ENCODE data around the gene ZNF326. TPM values are rescaled to one million over a fixed set of nuclear protein-coding genes. Genes with fewer than 3 reads are reported as not detected.

The ZNF326 gene
- 5.6 and 6.6 TPM in 2 replicates for total RNA-seq (2014; rRNA removed; shearing (Covaris generic))
- polyA plus RNA-seq (2014; cell fraction: nucleus; rRNA removed), result 13.0 and 17.5 TPM in 2 replicates

- DNase-seq (ENCODE audit: extremely low read depth, low read depth), result peak; percentile 86
These were observed at the start of gene ZNF326 for GRCh38 chr1:89994805-89995597. TSS of gene ZNF326 (plus strand) at chr1:89995110. CDS start at chr1:89995258, 148 bp downstream.

GRCh38 chr1:89945852-89946476 lies 48.9 kb upstream of the ZNF326 start:
- no peak for DNase-seq (ENCODE audit: extremely low read depth, low read depth)

GRCh38 chr1:89946532-89946931 lies 48.4 kb upstream of the ZNF326 start:
- DNase-seq (ENCODE audit: extremely low read depth, low read depth), result no peak

- DNase-seq (ENCODE audit: extremely low read depth, low read depth), result no peak
These were observed 46.1 kb upstream of the ZNF326 start for GRCh38 chr1:89948722-89949345.

- DNase-seq (ENCODE audit: extremely low read depth, low read depth), result no peak
These were observed 44.8 kb upstream of the ZNF326 start for GRCh38 chr1:89949991-89950624.

GRCh38 chr1:89950703-89951102 lies 44.2 kb upstream of the ZNF326 start:
- DNase-seq (ENCODE audit: extremely low read depth, low read depth), result no peak

- no peak for DNase-seq (ENCODE audit: extremely low read depth, low read depth)
These were observed 42.9 kb upstream of the ZNF326 start for GRCh38 chr1:89951766-89952604.

GRCh38 chr1:89952605-89953130 lies 42.2 kb upstream of the ZNF326 start:
- DNase-seq (ENCODE audit: extremely low read depth, low read depth), result no peak

GRCh38 chr1:89953131-89953626 lies 41.7 kb upstream of the ZNF326 start:
- DNase-seq (ENCODE audit: extremely low read depth, low read depth), result peak; percentile 66

GRCh38 chr1:89953929-89954328 lies 41.0 kb upstream of the ZNF326 start:
- DNase-seq (ENCODE audit: extremely low read depth, low read depth), result no peak

GRCh38 chr1:89954401-89954800 lies 40.5 kb upstream of the ZNF326 start:
- DNase-seq (ENCODE audit: extremely low read depth, low read depth), result no peak

GRCh38 chr1:89955311-89956205 lies 39.4 kb upstream of the ZNF326 start:
- no peak for DNase-seq (ENCODE audit: extremely low read depth, low read depth)

- no peak for DNase-seq (ENCODE audit: extremely low read depth, low read depth)
These were observed 37.8 kb upstream of the ZNF326 start for GRCh38 chr1:89957107-89957506.

- no peak for DNase-seq (ENCODE audit: extremely low read depth, low read depth)
These were observed 35.9 kb upstream of the ZNF326 start for GRCh38 chr1:89958851-89959654.

GRCh38 chr1:89959719-89960118 lies 35.2 kb upstream of the ZNF326 start:
- no peak for DNase-seq (ENCODE audit: extremely low read depth, low read depth)

GRCh38 chr1:89962024-89962741 lies 32.7 kb upstream of the ZNF326 start:
- DNase-seq (ENCODE audit: extremely low read depth, low read depth), result no peak

GRCh38 chr1:89962742-89963075 lies 32.2 kb upstream of the ZNF326 start:
- DNase-seq (ENCODE audit: extremely low read depth, low read depth), result no peak

Measured in NCI-H460 (cell line).